Thoracic aorta (tissue), 2 donors: ENCODE data around the gene RBMS3. TPM values are rescaled to one million over a fixed set of nuclear protein-coding genes. Genes with fewer than 3 reads are reported as not detected.

Experiments used
- ATAC-seq: fragments of 150-250 bp; one replicate; pipeline ENCODE4 v1.8.0; 2017; ENCODE audit warnings: low read depth; ENCODE audit not compliant: insufficient number of reproducible peaks, low FRiP score
- DNase-seq: peaks from one replicate; pipeline ENCODE4 v3.0.0-alpha.2; 2020; ENCODE audit warnings: low spot score
- H3K27ac ChIP-seq, 2 donors: fragments of 200-600 bp; sonication (generic); 1 replicate in 1 of 2; 2 replicates in 1 of 2; pipeline ENCODE4 v1.5.1; 2016; ENCODE audit warnings: mild to moderate bottlenecking in 2 of 2, moderate library complexity in 2 of 2
- H3K27me3 ChIP-seq: fragments of 200-600 bp; sonication (generic); replicated peaks from 2 replicates; pipeline ENCODE4 v1.6.0; 2016; ENCODE audit warnings: mild to moderate bottlenecking; ENCODE audit not compliant: insufficient read depth
- H3K36me3 ChIP-seq: fragments of 200-600 bp; sonication (generic); one replicate; pipeline ENCODE4 v1.5.1; 2016
- H3K4me1 ChIP-seq, 2 donors: fragments of 200-600 bp; sonication (generic); 1 replicate in 1 of 2; 2 replicates in 1 of 2; pipeline versions ENCODE4 v1.5.1 to v1.6.0; 2016; ENCODE audit warnings: low read depth in 2 of 2, mild to moderate bottlenecking in 1 of 2; ENCODE audit not compliant: control insufficient read depth in 1 of 2
- H3K4me3 ChIP-seq: fragments of 200-600 bp; sonication (generic); 2 replicates; pipeline ENCODE4 v1.5.1; 2016; ENCODE audit warnings: mild to moderate bottlenecking
- H3K9me3 ChIP-seq: fragments of 200-600 bp; sonication (generic); 2 replicates; pipeline ENCODE4 v1.5.1; 2016
- CTCF ChIP-seq: fragments of 200-600 bp; sonication (generic); IDR thresholded peaks from one replicate; pipeline ENCODE4 v1.5.1; 2019; ENCODE audit warnings: antibody characterized with exemption
- total RNA-seq, 2 donors: library from RNA; depleted of rRNA; stranded (reverse); fragments of >200 nt; gene quantifications; one replicate each; pipeline versions ENCODE4 v1.1.0 to v1.2.3, GENCODE V29; 2016

Gene RBMS3
- total RNA-seq, 2 donors from 2014 or later, result 149 to 186 TPM

GRCh38 chr3:29540544-29540943 lies 259.7 kb downstream of the RBMS3 start:
- H3K4me3 ChIP-seq, result no peak overlapping the region
- no peaks in the 10 kb centered on the region for H3K9me3 ChIP-seq
- H3K27ac ChIP-seq, result no peak overlapping the region
- H3K27me3 ChIP-seq, result no peaks in the 10 kb centered on the region
- no peaks in the 10 kb centered on the region for H3K36me3 ChIP-seq
- no peak for TF ChIP-seq CTCF
- ATAC-seq, result no peak
- peaks cover 14 to 58% of the 10 kb centered on the region in 2 donors for H3K4me1 ChIP-seq
- DNase-seq, result no peak

- no peak overlapping the region for H3K27ac ChIP-seq
- TF ChIP-seq CTCF, result no peak
- no peak for ATAC-seq
- H3K4me1 ChIP-seq, result peaks cover 10 to 35% of the 10 kb centered on the region in 2 donors
- DNase-seq, result no peak
- H3K36me3 ChIP-seq, result no peaks in the 10 kb centered on the region
- no peaks in the 10 kb centered on the region for H3K9me3 ChIP-seq
- no peaks in the 10 kb centered on the region for H3K27me3 ChIP-seq
- H3K4me3 ChIP-seq, result no peak overlapping the region
These were observed 264.0 kb downstream of the RBMS3 start for GRCh38 chr3:29544701-29545363.

GRCh38 chr3:29545615-29546014 lies 264.7 kb downstream of the RBMS3 start:
- no peaks in the 10 kb centered on the region for H3K27me3 ChIP-seq
- no peak for DNase-seq
- H3K4me3 ChIP-seq, result no peak overlapping the region
- H3K9me3 ChIP-seq, result no peaks in the 10 kb centered on the region
- no peaks in the 10 kb centered on the region for H3K36me3 ChIP-seq
- H3K27ac ChIP-seq, result no peak overlapping the region
- no peak for TF ChIP-seq CTCF
- no peak for ATAC-seq
- H3K4me1 ChIP-seq, result peaks cover 10 to 35% of the 10 kb centered on the region in 2 donors

GRCh38 chr3:29552051-29552450 lies 271.2 kb downstream of the RBMS3 start:
- peaks cover 26 to 47% of the 10 kb centered on the region in 2 donors for H3K4me1 ChIP-seq
- DNase-seq (no peak), ATAC-seq (no peak)
- H3K36me3 ChIP-seq, result no peaks in the 10 kb centered on the region
- H3K27me3 ChIP-seq, result no peaks in the 10 kb centered on the region
- H3K27ac ChIP-seq, result peak overlapping the region; percentile 49 to 51
- no peak for TF ChIP-seq CTCF
- H3K9me3 ChIP-seq, result no peaks in the 10 kb centered on the region
- H3K4me3 ChIP-seq, result peak overlapping the region; percentile 17

GRCh38 chr3:29554566-29554965 lies 273.7 kb downstream of the RBMS3 start:
- H3K27ac ChIP-seq, result no peak overlapping the region
- H3K9me3 ChIP-seq, result no peaks in the 10 kb centered on the region
- ATAC-seq (no peak), DNase-seq (no peak)
- H3K4me3 ChIP-seq, result no peak overlapping the region
- H3K36me3 ChIP-seq, result no peaks in the 10 kb centered on the region
- H3K4me1 ChIP-seq, result peaks cover 29 to 57% of the 10 kb centered on the region in 2 donors
- H3K27me3 ChIP-seq, result no peaks in the 10 kb centered on the region
- TF ChIP-seq CTCF, result no peak
